Activated CD8-positive, alpha-beta T cell treated with anti-CD3 and anti-CD28 coated beads for 36 hours (primary cell): ENCODE data around the gene ARHGAP42. TPM values are rescaled to one million over a fixed set of nuclear protein-coding genes. Genes with fewer than 3 reads are reported as not detected.
"Not testable (repeated sequence)": the region's sequence is repeated elsewhere in the genome, so short reads cannot be mapped to it uniquely, and the experiment has no call there.

Source experiments
- ATAC-seq: fragments of 200-7000 bp; cut with Tn5 transposase; one replicate; pipeline ENCODE4 v1.10.0; 2021; ENCODE audit warnings: mild to moderate bottlenecking, moderate library complexity
- CTCF ChIA-PET: fragments of 350-600 bp; sonication (Branson Sonifier 250); formaldehyde crosslinking; loops from one replicate; lab custom pipeline; 2021; ENCODE audit warnings: antibody characterized with exemption; lab: Charles Lee
- POLR2A ChIA-PET: fragments of 350-600 bp; sonication (Branson Sonifier 250); formaldehyde crosslinking; loops from one replicate; lab custom pipeline; 2021; ENCODE audit warnings: antibody characterized with exemption; lab: Charles Lee
- DNase-seq: peaks from one replicate; pipeline ENCODE4 v3.0.0-alpha.2; 2020
- H3K27ac Mint-ChIP-seq: one replicate; pipeline ENCODE4 v1.8.0; 2021; ENCODE audit warnings: mild to moderate bottlenecking, mixed read lengths
- H3K27me3 Mint-ChIP-seq: one replicate; pipeline ENCODE4 v1.8.0; 2021; ENCODE audit warnings: mixed read lengths
- H3K36me3 Mint-ChIP-seq: one replicate; pipeline ENCODE4 v1.8.0; 2021; ENCODE audit warnings: low read depth, mixed read lengths
- H3K4me1 Mint-ChIP-seq: one replicate; pipeline ENCODE4 v1.8.0; 2021; ENCODE audit warnings: low read depth, mixed read lengths
- H3K4me3 Mint-ChIP-seq: one replicate; pipeline ENCODE4 v1.8.0; 2021; ENCODE audit warnings: mild to moderate bottlenecking, moderate library complexity, mixed read lengths
- H3K9me3 Mint-ChIP-seq: one replicate; pipeline ENCODE4 v1.8.0; 2021; ENCODE audit warnings: mixed read lengths
- CTCF ChIP-seq: fragments of 200-600 bp; IDR thresholded peaks from one replicate; pipeline ENCODE4 v1.8.0; 2022; ENCODE audit warnings: antibody characterized with exemption, mild to moderate bottlenecking
- intact Hi-C: fragments of 100-400 bp; cut with micrococcal nuclease; formaldehyde crosslinking; loops from one replicate; pipeline ENCODE4 v1.10.0; 2022
- total RNA-seq, 2 experiments: library from RNA; stranded (reverse); gene quantifications; one replicate each; pipeline ENCODE4 v1.2.3, GENCODE V29; 2021

The ARHGAP42 gene
- total RNA-seq, 2 experiments from 2014 or later, result 0.20 to 0.41 TPM

- intact Hi-C loops, result no loop called here
- no peaks in the 10 kb centered on the region for H3K36me3 Mint-ChIP-seq
- ChIA-PET CTCF (no interaction called here), POLR2A (no interaction called here)
- H3K4me1 Mint-ChIP-seq, result no peaks in the 10 kb centered on the region
- no peak overlapping the region for H3K4me3 Mint-ChIP-seq
- DNase-seq (no peak), ATAC-seq (no peak)
- H3K27ac Mint-ChIP-seq, result no peak overlapping the region
- peaks cover 2% of the 10 kb centered on the region for H3K9me3 Mint-ChIP-seq
- H3K27me3 Mint-ChIP-seq, result no peaks in the 10 kb centered on the region
- no peak for TF ChIP-seq CTCF
Observed at GRCh38 chr11:101008961-101009689, 322.0 kb downstream of the ARHGAP42 start.

GRCh38 chr11:101009690-101010055 lies 322.6 kb downstream of the ARHGAP42 start:
- CTCF ChIA-PET, result no interaction called here
- Mint-ChIP-seq H3K4me1 (no peaks in the 10 kb centered on the region), H3K27me3 (no peaks in the 10 kb centered on the region), H3K36me3 (no peaks in the 10 kb centered on the region), H3K9me3 (peaks cover 2% of the 10 kb centered on the region), H3K27ac (no peak overlapping the region), H3K4me3 (no peak overlapping the region)
- intact Hi-C loops, result no loop called here
- DNase-seq (no peak), ATAC-seq (no peak)
- TF ChIP-seq CTCF, result no peak
- POLR2A ChIA-PET, result no interaction called here

- no peak for ATAC-seq
- no peak for TF ChIP-seq CTCF
- Mint-ChIP-seq H3K4me3 (no peak overlapping the region), H3K27ac (no peak overlapping the region), H3K27me3 (no peaks in the 10 kb centered on the region), H3K36me3 (no peaks in the 10 kb centered on the region), H3K9me3 (peaks cover 2% of the 10 kb centered on the region), H3K4me1 (no peaks in the 10 kb centered on the region)
- ChIA-PET POLR2A (no interaction called here), CTCF (no interaction called here)
- DNase-seq, result no peak
- intact Hi-C loops, result no loop called here
Observed at GRCh38 chr11:101010899-101011298, 323.8 kb downstream of the ARHGAP42 start.

- POLR2A ChIA-PET, result no interaction called here
- TF ChIP-seq CTCF, result no peak
- ATAC-seq, result no peak
- Mint-ChIP-seq H3K4me3 (no peak overlapping the region), H3K27me3 (no peaks in the 10 kb centered on the region), H3K9me3 (peaks cover 2% of the 10 kb centered on the region), H3K4me1 (no peaks in the 10 kb centered on the region), H3K36me3 (no peaks in the 10 kb centered on the region), H3K27ac (no peak overlapping the region)
- CTCF ChIA-PET, result no interaction called here
- DNase-seq, result no peak
- intact Hi-C loops, result no loop called here
Observed at GRCh38 chr11:101011881-101012280, 324.8 kb downstream of the ARHGAP42 start.

- H3K27me3 Mint-ChIP-seq, H3K36me3 Mint-ChIP-seq, POLR2A ChIA-PET, H3K27ac Mint-ChIP-seq, ATAC-seq, intact Hi-C loops, H3K4me3 Mint-ChIP-seq, DNase-seq, H3K4me1 Mint-ChIP-seq, H3K9me3 Mint-ChIP-seq, CTCF ChIA-PET: not testable (repeated sequence)
Observed at GRCh38 chr11:101013702-101014101, 326.6 kb downstream of the ARHGAP42 start.
